Sigmoid colon (tissue), 7 donors: ENCODE results near the gene AHI1. TPM values are rescaled to one million over a fixed set of nuclear protein-coding genes. Genes with fewer than 3 reads are reported as not detected.

Source experiments
- DNase-seq: peaks from one replicate; pipeline ENCODE4 v3.0.0-alpha.2; 2019
- H3K27ac ChIP-seq, 4 donors: fragments of 200-600 bp; sonication (generic); one replicate each; pipeline ENCODE4 v1.5.1; 2016 to 2019; ENCODE audit warnings: mild to moderate bottlenecking in 1 of 4
- H3K27me3 ChIP-seq, 3 donors: fragments of 200-600 bp; sonication (generic); one replicate each; pipeline ENCODE4 v1.5.1; 2019; ENCODE audit warnings: mild to moderate bottlenecking in 1 of 3
- H3K36me3 ChIP-seq, 4 donors: fragments of 200-600 bp; sonication (generic); one replicate each; pipeline ENCODE4 v1.5.1; 2016 to 2019
- H3K4me1 ChIP-seq, 4 donors: fragments of 200-600 bp; sonication (generic); one replicate each; pipeline ENCODE4 v1.5.1; 2017 to 2019
- H3K4me3 ChIP-seq, 4 donors: fragments of 200-600 bp; sonication (generic); one replicate each; pipeline ENCODE4 v1.5.1; 2017 to 2019; ENCODE audit warnings: mild to moderate bottlenecking in 2 of 4, moderate library complexity in 1 of 4
- H3K9me3 ChIP-seq, 4 donors: fragments of 200-600 bp in 3 of 4; sonication (generic) in 3 of 4; one replicate each; pipeline versions ENCODE4 v1.5.1 to v1.6.1; 2013 to 2019
- EP300 ChIP-seq, 4 donors: sonication (generic); formaldehyde crosslinking; IDR thresholded peaks; one replicate each; pipeline ENCODE4 v1.6.1; 2017; ENCODE audit warnings: antibody characterized with exemption in 4 of 4
- POLR2A ChIP-seq, 2 donors: fragments of 450-650 bp; IDR thresholded peaks; one replicate each; pipeline ENCODE4 v1.6.1; 2016; ENCODE audit warnings: antibody characterized with exemption in 2 of 2, mild to moderate bottlenecking in 2 of 2, moderate library complexity in 2 of 2
- POLR2AphosphoS5 ChIP-seq, 4 donors: sonication (generic); formaldehyde crosslinking; IDR thresholded peaks; one replicate each; pipeline ENCODE4 v1.6.1; 2017; ENCODE audit warnings: antibody characterized with exemption in 4 of 4
- WGBS, 2 donors: extraction: QIAGEN DNeasy Blood & Tissue Kit; methylation state at CpG; one replicate each; pipeline ENCODE4 v1.1.7; 2013; 5-methylcytosine and 5-hydroxymethylcytosine counted together
- intact Hi-C: fragments of 100-400 bp; cut with DNase I; formaldehyde crosslinking; loops from one replicate; pipeline ENCODE4 v1.15.1; 2023
- polyA plus RNA-seq, 3 donors: library from polyadenylated mRNA; stranded (reverse); fragments of 200-250 nt; gene quantifications; one replicate each; pipeline ENCODE4 v1.2.3, GENCODE V29; 2013
- total RNA-seq, 4 donors: library from RNA; depleted of rRNA; stranded (reverse); fragments of >200 nt; gene quantifications; one replicate each; pipeline ENCODE4 v1.1.0, GENCODE V29; 2016
- TF ChIP-seq, protein P1 (sequence below), 4 experiments: fragments of 450-650 bp in 3 of 4; fragments of 200-600 bp in 1 of 4; IDR thresholded peaks; one replicate each; pipeline ENCODE4 v1.5.1; 2016 to 2019; ENCODE audit warnings: antibody characterized with exemption in 4 of 4, mild to moderate bottlenecking in 3 of 4, moderate library complexity in 2 of 4
- donor health status: healthy with polysubstance abuse.
- donor health status: Bipolar disorder and iron deficiency.
- donor health status: healthy.

AHI1 gene
- total and polyA plus RNA-seq, 7 donors: 4.2 to 47.1 (median 25.8) TPM

DNA sequence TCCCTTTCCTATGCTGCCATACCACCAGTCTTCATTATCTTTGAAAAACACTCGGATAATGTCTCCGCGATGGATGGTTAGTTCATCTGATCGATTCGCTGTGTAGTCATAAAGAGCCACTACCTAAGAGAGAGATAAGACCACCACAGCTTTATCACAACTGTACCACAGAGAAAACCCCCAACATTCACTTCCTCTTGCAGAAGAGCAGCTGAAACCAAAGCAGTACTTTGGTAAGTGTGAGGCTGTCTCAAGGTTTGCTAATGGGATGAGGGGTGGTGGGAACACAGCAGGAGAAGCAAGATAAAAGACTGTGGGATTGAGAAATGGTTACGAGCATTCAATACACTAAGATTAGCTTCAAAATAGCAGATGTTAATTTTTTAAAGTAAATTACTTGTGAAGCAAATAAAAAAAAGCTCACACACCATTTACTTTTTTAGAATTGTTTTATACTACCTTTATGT lies 174.3 kb downstream of the AHI1 start:
- Histone ChIP-seq H3K36me3 (peaks cover 0 to 4% (median 0%) of the 10 kb centered on the region in 4 donors), H3K27me3 (no peaks in the 10 kb centered on the region), H3K9me3 (no peaks in the 10 kb centered on the region), H3K4me3 (no peak overlapping the region), H3K4me1 (no peaks in the 10 kb centered on the region), H3K27ac (no peak overlapping the region)
- intact Hi-C loops: no loop called here
- TF ChIP-seq POLR2A (IDR thresholded peaks at IDR 0.05) (no peak), POLR2AphosphoS5 (IDR thresholded peaks at IDR 0.05) (no peak), EP300 (IDR thresholded peaks at IDR 0.05) (no peak)
- TF ChIP-seq, protein P1, sequence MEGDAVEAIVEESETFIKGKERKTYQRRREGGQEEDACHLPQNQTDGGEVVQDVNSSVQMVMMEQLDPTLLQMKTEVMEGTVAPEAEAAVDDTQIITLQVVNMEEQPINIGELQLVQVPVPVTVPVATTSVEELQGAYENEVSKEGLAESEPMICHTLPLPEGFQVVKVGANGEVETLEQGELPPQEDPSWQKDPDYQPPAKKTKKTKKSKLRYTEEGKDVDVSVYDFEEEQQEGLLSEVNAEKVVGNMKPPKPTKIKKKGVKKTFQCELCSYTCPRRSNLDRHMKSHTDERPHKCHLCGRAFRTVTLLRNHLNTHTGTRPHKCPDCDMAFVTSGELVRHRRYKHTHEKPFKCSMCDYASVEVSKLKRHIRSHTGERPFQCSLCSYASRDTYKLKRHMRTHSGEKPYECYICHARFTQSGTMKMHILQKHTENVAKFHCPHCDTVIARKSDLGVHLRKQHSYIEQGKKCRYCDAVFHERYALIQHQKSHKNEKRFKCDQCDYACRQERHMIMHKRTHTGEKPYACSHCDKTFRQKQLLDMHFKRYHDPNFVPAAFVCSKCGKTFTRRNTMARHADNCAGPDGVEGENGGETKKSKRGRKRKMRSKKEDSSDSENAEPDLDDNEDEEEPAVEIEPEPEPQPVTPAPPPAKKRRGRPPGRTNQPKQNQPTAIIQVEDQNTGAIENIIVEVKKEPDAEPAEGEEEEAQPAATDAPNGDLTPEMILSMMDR (IDR thresholded peaks at IDR 0.05): no peak
- DNase-seq: no peak
- WGBS, 2 donors: 61 to 90% methylated on average over 6 of the region's 6 CpGs

DNA sequence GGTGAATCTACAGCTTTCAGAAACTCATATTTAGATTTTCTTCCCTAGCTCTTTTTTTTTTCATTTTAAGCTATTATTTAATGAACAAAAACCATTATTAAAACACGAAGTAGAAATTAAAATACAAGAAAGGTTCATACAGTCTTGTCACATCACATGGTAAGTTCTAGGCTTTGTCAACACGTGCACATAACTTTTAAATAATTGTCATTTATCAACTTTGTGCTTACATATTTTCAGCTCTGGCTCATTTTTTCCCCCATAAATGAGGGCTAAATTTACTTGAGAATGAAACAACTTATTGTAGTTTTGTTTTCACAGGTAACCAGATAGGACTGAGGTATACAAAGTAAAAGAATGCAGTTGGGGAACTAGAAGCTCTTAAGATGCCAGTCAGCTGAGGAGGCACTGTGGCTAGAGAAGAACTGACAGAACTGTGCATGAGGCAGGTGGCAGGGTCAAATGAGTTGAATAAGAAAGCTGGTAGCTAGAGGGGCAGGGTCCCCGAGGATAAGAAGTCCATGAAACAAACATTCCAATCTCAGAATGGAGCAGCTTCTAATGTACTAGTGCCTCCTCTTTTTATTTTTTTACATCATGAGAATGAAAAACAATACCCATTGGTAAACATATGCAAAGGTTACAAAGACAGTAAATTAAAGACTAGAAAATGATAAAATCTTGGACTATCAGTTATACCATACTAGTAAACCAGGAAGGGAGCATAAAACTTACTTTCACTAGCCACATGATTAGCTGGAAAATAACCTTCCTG lies 174.9 kb downstream of the AHI1 start:
- H3K4me3 ChIP-seq: no peak overlapping the region
- TF ChIP-seq EP300 (IDR thresholded peaks at IDR 0.05): no peak
- TF ChIP-seq POLR2A (IDR thresholded peaks at IDR 0.05): no peak
- TF ChIP-seq POLR2AphosphoS5 (IDR thresholded peaks at IDR 0.05): no peak
- TF ChIP-seq, protein P1 (IDR thresholded peaks at IDR 0.05): no peak
- peaks cover 0 to 6% (median 0%) of the 10 kb centered on the region in 4 donors for H3K36me3 ChIP-seq
- DNase-seq: no peak
- 71 to 85% methylated on average over 3 of the region's 3 CpGs for WGBS, 2 donors
- no peaks in the 10 kb centered on the region for H3K9me3 ChIP-seq
- intact Hi-C loops: no loop called here
- H3K27me3 ChIP-seq: no peaks in the 10 kb centered on the region
- no peaks in the 10 kb centered on the region for H3K4me1 ChIP-seq
- no peak overlapping the region for H3K27ac ChIP-seq

DNA sequence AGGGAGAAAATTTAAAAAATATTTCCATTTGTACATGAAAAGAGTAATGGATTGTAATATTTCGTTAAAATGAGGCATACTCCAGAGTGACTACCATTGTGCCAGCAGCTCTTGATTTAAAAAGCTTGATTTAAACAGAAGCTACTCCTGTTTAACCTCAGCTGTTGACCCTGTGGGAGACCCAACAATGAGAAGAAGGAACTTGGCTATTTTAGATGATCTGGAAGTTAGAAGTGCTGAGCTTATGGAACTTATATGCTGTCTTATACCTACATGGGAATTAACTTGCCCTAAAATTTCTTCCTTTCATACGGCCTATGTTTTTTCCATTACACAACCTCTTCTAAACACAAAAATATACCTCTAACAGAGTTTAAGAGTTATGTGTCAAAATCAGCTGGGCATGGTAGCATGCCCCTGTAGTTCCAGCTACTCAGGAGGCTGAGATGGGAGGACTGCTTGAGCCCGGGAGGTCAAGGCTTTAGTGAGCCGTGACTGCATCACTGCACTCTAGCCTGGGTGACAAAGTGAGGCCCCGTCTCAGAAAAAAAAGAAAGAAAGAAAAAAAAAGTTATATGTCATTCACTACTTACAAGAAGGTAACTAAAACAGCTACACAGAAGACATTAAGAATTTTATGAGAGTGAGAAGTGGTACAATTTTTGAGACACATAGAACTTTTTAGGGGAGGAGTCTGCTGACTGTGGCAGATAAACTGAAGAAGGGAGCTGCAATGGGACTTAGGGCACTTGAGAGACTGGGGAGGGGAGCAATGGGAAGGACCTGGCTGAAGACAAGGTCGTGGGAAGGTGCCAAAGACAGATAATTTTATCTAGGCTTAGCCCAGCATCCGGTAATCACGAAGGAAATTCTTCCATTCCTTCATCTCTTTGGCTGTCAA lies 176.6 kb downstream of the AHI1 start:
- Histone ChIP-seq H3K36me3 (peaks cover 0 to 10% (median 0%) of the 10 kb centered on the region in 4 donors), H3K27ac (no peak overlapping the region), H3K4me3 (no peak overlapping the region), H3K4me1 (no peaks in the 10 kb centered on the region), H3K9me3 (no peaks in the 10 kb centered on the region), H3K27me3 (no peaks in the 10 kb centered on the region)
- 87 to 93% methylated on average over 8 of the region's 8 CpGs for WGBS, 2 donors
- intact Hi-C loops: no loop called here
- DNase-seq: no peak
- TF ChIP-seq, protein P1 (IDR thresholded peaks at IDR 0.05): no peak
- TF ChIP-seq POLR2A (IDR thresholded peaks at IDR 0.05) (no peak), POLR2AphosphoS5 (IDR thresholded peaks at IDR 0.05) (no peak), EP300 (IDR thresholded peaks at IDR 0.05) (no peak)

DNA sequence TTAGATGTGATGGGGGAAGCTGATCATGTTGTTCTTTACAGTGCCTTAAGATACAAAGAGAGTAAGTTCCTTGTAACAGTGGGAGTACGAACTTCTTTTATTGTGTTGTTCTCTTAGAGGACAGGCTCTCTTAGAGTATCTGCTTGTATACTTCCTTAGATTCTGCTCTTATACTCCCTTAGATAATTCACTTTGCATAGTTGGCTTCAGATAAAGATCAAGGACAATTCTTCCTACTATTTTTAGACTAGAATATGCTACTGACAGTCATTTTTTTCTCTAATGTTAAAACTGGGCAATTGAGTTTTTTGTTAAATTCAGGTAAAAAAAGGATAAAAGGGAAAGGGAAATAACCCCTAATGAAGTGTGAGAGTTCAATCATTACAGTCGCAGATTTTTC lies 177.7 kb downstream of the AHI1 start:
- Histone ChIP-seq H3K36me3 (peaks cover 0 to 10% (median 0%) of the 10 kb centered on the region in 4 donors), H3K27ac (no peak overlapping the region), H3K9me3 (no peaks in the 10 kb centered on the region), H3K27me3 (no peaks in the 10 kb centered on the region), H3K4me3 (no peak overlapping the region), H3K4me1 (no peaks in the 10 kb centered on the region)
- TF ChIP-seq POLR2A (IDR thresholded peaks at IDR 0.05): no peak
- no peak for TF ChIP-seq POLR2AphosphoS5 (IDR thresholded peaks at IDR 0.05)
- no peak for TF ChIP-seq EP300 (IDR thresholded peaks at IDR 0.05)
- TF ChIP-seq, protein P1 (IDR thresholded peaks at IDR 0.05): no peak
- intact Hi-C loops: no loop called here
- DNase-seq: no peak
- 63 to 82% methylated on average over 2 of the region's 2 CpGs for WGBS, 2 donors
